HG02588 (cell line): Measurements from ENCODE around the gene PHLDA2.
"Not testable (repeated sequence)": the region's sequence is repeated elsewhere in the genome, so short reads cannot be mapped to it uniquely, and the experiment has no call there.

ENCODE experiments used
- ATAC-seq: cut with Tn5 transposase; IDR thresholded peaks from one replicate; pipeline ENCODE4 v1.9.1; 2021; ENCODE audit warnings: mild to moderate bottlenecking, moderate library complexity; ENCODE audit not compliant: unreplicated experiment

Gene PHLDA2

GRCh38 chr11:2945757-2946287, 16.6 kb upstream of the PHLDA2 start:
- no peak for ATAC-seq

GRCh38 chr11:2945031-2945756, 16.0 kb upstream of the PHLDA2 start:
- ATAC-seq, result no peak

GRCh38 chr11:2944530-2944929, 15.3 kb upstream of the PHLDA2 start:
- ATAC-seq, result no peak

- ATAC-seq, result no peak
These were observed 14.5 kb upstream of the PHLDA2 start for GRCh38 chr11:2943711-2944118.

GRCh38 chr11:2942872-2943710, 13.9 kb upstream of the PHLDA2 start:
- no peak for ATAC-seq

- ATAC-seq, result no peak
These were observed 13.2 kb upstream of the PHLDA2 start for GRCh38 chr11:2942447-2942846.

- no peak for ATAC-seq
These were observed 12.0 kb upstream of the PHLDA2 start for GRCh38 chr11:2940921-2941821.

GRCh38 chr11:2940147-2940920, 11.1 kb upstream of the PHLDA2 start:
- ATAC-seq, result no peak

- not testable (repeated sequence) for ATAC-seq
These were observed 9.5 kb upstream of the PHLDA2 start for GRCh38 chr11:2938458-2939418.

- not testable (repeated sequence) for ATAC-seq
These were observed 8.6 kb upstream of the PHLDA2 start for GRCh38 chr11:2937641-2938457.

- ATAC-seq, result no peak
These were observed 5.5 kb upstream of the PHLDA2 start for GRCh38 chr11:2934611-2935239.

- no peak for ATAC-seq
These were observed 4.9 kb upstream of the PHLDA2 start for GRCh38 chr11:2934021-2934550.

- ATAC-seq, result no peak
These were observed 4.3 kb upstream of the PHLDA2 start for GRCh38 chr11:2933375-2934020.

- ATAC-seq, result no peak
These were observed 3.6 kb upstream of the PHLDA2 start for GRCh38 chr11:2932850-2933251.

GRCh38 chr11:2931771-2932738, 2.8 kb upstream of the PHLDA2 start:
- no peak for ATAC-seq

- no peak for ATAC-seq
These were observed 2.2 kb upstream of the PHLDA2 start for GRCh38 chr11:2931420-2931746.
